HCT116 (cell line): ENCODE results near the gene HEATR5A.
A peak's percentile ranks its signal among the peaks of the same experiment; 100 is the strongest.

Experiments
- CBX3 ChIP-seq: IDR thresholded peaks from 2 replicates; pipeline ENCODE4 v1.6.1; 2012; ENCODE audit warnings: low read depth
- CEBPB ChIP-seq: IDR thresholded peaks from 2 replicates; pipeline ENCODE4 v1.6.1; 2012; ENCODE audit warnings: low read depth
- ELF1 ChIP-seq: IDR thresholded peaks from 2 replicates; pipeline ENCODE4 v1.6.1; 2012; ENCODE audit warnings: low read depth, borderline replicate concordance
- EZH2 ChIP-seq: fragments of 200-600 bp; sonication (generic); IDR thresholded peaks from 2 replicates; pipeline ENCODE4 v1.6.1; 2017; ENCODE audit warnings: antibody characterized with exemption, mixed run types
- EZH2phosphoT487 ChIP-seq: fragments of 200-600 bp; IDR thresholded peaks from 2 replicates; pipeline ENCODE4 v1.6.1; 2018; ENCODE audit warnings: antibody characterized with exemption, borderline replicate concordance
- POLR2A ChIP-seq: IDR thresholded peaks from 2 replicates; pipeline ENCODE4 v1.7.0; 2011; ENCODE audit warnings: borderline replicate concordance; ENCODE audit not compliant: insufficient read depth, insufficient read length; ENCODE audit errors: extremely low read depth
- POLR2AphosphoS5 ChIP-seq: IDR thresholded peaks from 2 replicates; pipeline ENCODE4 v1.6.1; 2011; ENCODE audit warnings: mild to moderate bottlenecking, low read depth, low read length, moderate library complexity
- RAD21 ChIP-seq: IDR thresholded peaks from 2 replicates; pipeline ENCODE4 v1.6.1; 2012; ENCODE audit warnings: low read depth, mild to moderate bottlenecking
- SP1 ChIP-seq: IDR thresholded peaks from 2 replicates; pipeline ENCODE4 v1.6.1; 2012; ENCODE audit warnings: low read depth
- TCF7L2 ChIP-seq: IDR thresholded peaks from 2 replicates; pipeline ENCODE4 v1.7.0; 2011; ENCODE audit warnings: borderline replicate concordance, inconsistent platforms; ENCODE audit not compliant: insufficient read depth, insufficient read length; ENCODE audit errors: extremely low read depth
- YY1 ChIP-seq: IDR thresholded peaks from 2 replicates; pipeline ENCODE4 v1.6.1; 2011; ENCODE audit warnings: low read length, low read depth, moderate library complexity, mild to moderate bottlenecking; ENCODE audit not compliant: insufficient replicate concordance; ENCODE audit errors: extremely low read depth
- ZNF274 ChIP-seq: fragments of 200-500 bp; sonication (Bioruptor generic); IDR thresholded peaks from 2 replicates; pipeline ENCODE4 v1.6.1; 2014; ENCODE audit warnings: mild to moderate bottlenecking, low read depth, low read length, inconsistent platforms
- TF ChIP-seq, protein P1 (sequence below), 3 experiments: fragments of 200-600 bp in 1 of 3; sonication (generic) in 1 of 3; IDR thresholded peaks in 2 of 3; conservative IDR thresholded peaks in 1 of 3; 2 replicates each; pipeline ENCODE4 v1.5.1; 2012 to 2017; ENCODE audit warnings: low read depth in 2 of 3, low read length in 2 of 3, antibody characterized with exemption in 1 of 3, borderline replicate concordance in 1 of 3, control low read depth in 1 of 3, mild to moderate bottlenecking in 1 of 3, mixed read lengths in 1 of 3, mixed run types in 1 of 3, moderate library complexity in 1 of 3; ENCODE audit not compliant: insufficient read depth in 1 of 3
- TF ChIP-seq, protein P2 (sequence below): IDR thresholded peaks from 2 replicates; pipeline ENCODE4 v1.6.1; 2012

- TF ChIP-seq ZNF274: no peak
- TF ChIP-seq EZH2: no peak
- TF ChIP-seq POLR2AphosphoS5: no peak
- no peak for TF ChIP-seq ELF1
- no peak for TF ChIP-seq SP1
- TF ChIP-seq, protein P1, sequence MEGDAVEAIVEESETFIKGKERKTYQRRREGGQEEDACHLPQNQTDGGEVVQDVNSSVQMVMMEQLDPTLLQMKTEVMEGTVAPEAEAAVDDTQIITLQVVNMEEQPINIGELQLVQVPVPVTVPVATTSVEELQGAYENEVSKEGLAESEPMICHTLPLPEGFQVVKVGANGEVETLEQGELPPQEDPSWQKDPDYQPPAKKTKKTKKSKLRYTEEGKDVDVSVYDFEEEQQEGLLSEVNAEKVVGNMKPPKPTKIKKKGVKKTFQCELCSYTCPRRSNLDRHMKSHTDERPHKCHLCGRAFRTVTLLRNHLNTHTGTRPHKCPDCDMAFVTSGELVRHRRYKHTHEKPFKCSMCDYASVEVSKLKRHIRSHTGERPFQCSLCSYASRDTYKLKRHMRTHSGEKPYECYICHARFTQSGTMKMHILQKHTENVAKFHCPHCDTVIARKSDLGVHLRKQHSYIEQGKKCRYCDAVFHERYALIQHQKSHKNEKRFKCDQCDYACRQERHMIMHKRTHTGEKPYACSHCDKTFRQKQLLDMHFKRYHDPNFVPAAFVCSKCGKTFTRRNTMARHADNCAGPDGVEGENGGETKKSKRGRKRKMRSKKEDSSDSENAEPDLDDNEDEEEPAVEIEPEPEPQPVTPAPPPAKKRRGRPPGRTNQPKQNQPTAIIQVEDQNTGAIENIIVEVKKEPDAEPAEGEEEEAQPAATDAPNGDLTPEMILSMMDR (IDR thresholded peaks at IDR 0.05 in 2 of 3, conservative IDR thresholded peaks at IDR 0.05 in 1 of 3; ENCODE audit: borderline replicate concordance in 1 of 3, insufficient read depth in 1 of 3, low read depth in 2 of 3, low read length in 2 of 3): peak; percentile 25 to 67 (median 42); a peak in 3 of 6 replicates
- no peak for TF ChIP-seq YY1
- no peak for TF ChIP-seq CBX3
- TF ChIP-seq, protein P2, sequence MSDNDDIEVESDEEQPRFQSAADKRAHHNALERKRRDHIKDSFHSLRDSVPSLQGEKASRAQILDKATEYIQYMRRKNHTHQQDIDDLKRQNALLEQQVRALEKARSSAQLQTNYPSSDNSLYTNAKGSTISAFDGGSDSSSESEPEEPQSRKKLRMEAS: no peak
- no peak for TF ChIP-seq EZH2phosphoT487
- TF ChIP-seq POLR2A: no peak
- TF ChIP-seq TCF7L2: no peak
- TF ChIP-seq RAD21: peak; percentile 58
- no peak for TF ChIP-seq CEBPB
Measured at GRCh38 chr14:31449971-31450610, 29.7 kb upstream of the HEATR5A start.
